ENCODE measurements around the gene MLLT3.

Gene MLLT3

GRCh38 chr9:20505574-20505973 is 116.7 kb downstream of the MLLT3 start:
- POLR2A ChIA-PET: no interaction called here
- CTCF ChIA-PET: no interaction called here
- no peak overlapping the region for H3K4me3 ChIP-seq (ENCODE audit: low read depth, low read length)
- no peak for DNase-seq (ENCODE audit: low read depth, low spot score)
- TF ChIP-seq, protein P1, sequence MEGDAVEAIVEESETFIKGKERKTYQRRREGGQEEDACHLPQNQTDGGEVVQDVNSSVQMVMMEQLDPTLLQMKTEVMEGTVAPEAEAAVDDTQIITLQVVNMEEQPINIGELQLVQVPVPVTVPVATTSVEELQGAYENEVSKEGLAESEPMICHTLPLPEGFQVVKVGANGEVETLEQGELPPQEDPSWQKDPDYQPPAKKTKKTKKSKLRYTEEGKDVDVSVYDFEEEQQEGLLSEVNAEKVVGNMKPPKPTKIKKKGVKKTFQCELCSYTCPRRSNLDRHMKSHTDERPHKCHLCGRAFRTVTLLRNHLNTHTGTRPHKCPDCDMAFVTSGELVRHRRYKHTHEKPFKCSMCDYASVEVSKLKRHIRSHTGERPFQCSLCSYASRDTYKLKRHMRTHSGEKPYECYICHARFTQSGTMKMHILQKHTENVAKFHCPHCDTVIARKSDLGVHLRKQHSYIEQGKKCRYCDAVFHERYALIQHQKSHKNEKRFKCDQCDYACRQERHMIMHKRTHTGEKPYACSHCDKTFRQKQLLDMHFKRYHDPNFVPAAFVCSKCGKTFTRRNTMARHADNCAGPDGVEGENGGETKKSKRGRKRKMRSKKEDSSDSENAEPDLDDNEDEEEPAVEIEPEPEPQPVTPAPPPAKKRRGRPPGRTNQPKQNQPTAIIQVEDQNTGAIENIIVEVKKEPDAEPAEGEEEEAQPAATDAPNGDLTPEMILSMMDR (IDR thresholded peaks at IDR 0.05; ENCODE audit: insufficient read depth, low read length, missing control alignments): no peak

GRCh38 chr9:20504930-20505329 is 117.4 kb downstream of the MLLT3 start:
- ChIA-PET POLR2A (no interaction called here), CTCF (no interaction called here)
- no peak for DNase-seq (ENCODE audit: low read depth, low spot score)
- TF ChIP-seq, protein P1 (IDR thresholded peaks at IDR 0.05; ENCODE audit: insufficient read depth, low read length, missing control alignments): no peak
- H3K4me3 ChIP-seq (ENCODE audit: low read depth, low read length): no peak overlapping the region

- ChIA-PET CTCF (interaction anchor here (0.6 kb wide), 1 partner anchor 25 kb away, joined by 4 read pairs; no protein-coding TSS in a partner anchor), POLR2A (no interaction called here)
- no peak for DNase-seq (ENCODE audit: low read depth, low spot score)
- no peak overlapping the region for H3K4me3 ChIP-seq (ENCODE audit: low read depth, low read length)
- TF ChIP-seq, protein P1 (IDR thresholded peaks at IDR 0.05; ENCODE audit: insufficient read depth, low read length, missing control alignments): no peak
Measured at GRCh38 chr9:20500101-20500500, 122.2 kb downstream of the MLLT3 start.

DNA sequence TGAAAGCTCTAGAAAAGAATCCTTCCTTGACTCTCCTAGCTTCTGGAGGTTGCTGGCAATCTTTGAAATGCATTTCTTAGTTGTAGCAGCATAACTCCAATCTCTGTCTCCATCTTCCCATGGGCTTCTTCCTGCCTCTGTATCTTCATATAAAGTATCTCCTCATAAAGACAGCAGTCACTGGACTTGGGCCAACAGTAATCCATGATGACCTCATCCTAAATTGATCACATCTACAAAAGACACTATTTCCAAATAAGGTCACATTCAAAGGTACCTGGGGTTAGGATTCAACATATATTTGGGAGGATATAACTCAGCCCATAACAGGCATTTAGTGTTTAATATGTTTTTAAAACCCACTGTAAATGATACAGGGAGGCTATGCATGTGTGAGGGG is 123.3 kb downstream of the MLLT3 start:
- ChIA-PET CTCF (no interaction called here), POLR2A (no interaction called here)
- H3K4me3 ChIP-seq (ENCODE audit: low read depth, low read length): no peak overlapping the region
- TF ChIP-seq, protein P1 (IDR thresholded peaks at IDR 0.05; ENCODE audit: insufficient read depth, low read length, missing control alignments): no peak
- DNase-seq (ENCODE audit: low read depth, low spot score): no peak

DNA sequence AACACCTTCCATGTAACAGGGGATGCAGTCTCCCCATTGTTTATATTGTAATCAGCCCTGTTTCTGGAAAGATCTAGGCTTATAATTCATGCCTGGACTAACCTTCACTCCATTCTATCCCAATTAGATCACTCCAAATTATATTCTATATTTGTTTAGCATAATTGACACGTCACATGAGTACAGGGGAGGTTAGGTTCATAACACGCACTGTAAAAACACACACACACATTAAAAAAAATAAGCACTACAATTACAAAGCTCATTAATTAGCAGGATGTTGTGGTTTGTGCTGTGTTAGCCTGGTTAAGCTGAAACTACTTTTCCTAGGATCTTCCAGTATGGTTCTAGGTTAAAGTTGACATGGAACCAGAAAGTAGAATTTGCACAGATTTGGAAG is 126.0 kb downstream of the MLLT3 start:
- CTCF ChIA-PET: no interaction called here
- no peak for DNase-seq (ENCODE audit: low read depth, low spot score)
- TF ChIP-seq, protein P1 (IDR thresholded peaks at IDR 0.05; ENCODE audit: insufficient read depth, low read length, missing control alignments): no peak
- POLR2A ChIA-PET: no interaction called here
- H3K4me3 ChIP-seq (ENCODE audit: low read depth, low read length): no peak overlapping the region

- no peak overlapping the region for H3K4me3 ChIP-seq (ENCODE audit: low read depth, low read length)
- ChIA-PET CTCF (interaction anchor here (1.4 to 2.2 kb wide), 2 partner anchors 22 to 446 kb away, joined by 4 to 5 read pairs; no protein-coding TSS in a partner anchor), POLR2A (no interaction called here)
- no peak for DNase-seq (ENCODE audit: low read depth, low spot score)
- TF ChIP-seq, protein P1 (IDR thresholded peaks at IDR 0.05; ENCODE audit: insufficient read depth, low read length, missing control alignments): no peak
Measured at GRCh38 chr9:20495098-20495497, 127.2 kb downstream of the MLLT3 start.

Data from AG04449 (cell line).